RWPE2 (cell line): ENCODE data around the gene BAZ2B.

Experiments
- ATAC-seq: fragments of 200-7000 bp; cut with Tn5 transposase; 3 replicates; pipeline ENCODE4 v1.9.1; 2021; ENCODE audit warnings: low read depth
- DNase-seq: peaks from one replicate; pipeline ENCODE4 v3.0.0-alpha.2; 2020; ENCODE audit warnings: low spot score
- H3K27ac ChIP-seq: fragments of 450-650 bp; 2 replicates; pipeline ENCODE4 v1.5.1; 2017; ENCODE audit warnings: mild to moderate bottlenecking; ENCODE audit not compliant: poor library complexity, severe bottlenecking
- H3K27me3 ChIP-seq: fragments of 250-450 bp; sonication (Bioruptor Pico); 2 replicates; pipeline ENCODE4 v1.5.1; 2021; ENCODE audit warnings: mild to moderate bottlenecking, moderate library complexity; ENCODE audit not compliant: insufficient read depth, poor library complexity, severe bottlenecking
- H3K36me3 ChIP-seq: fragments of 250-450 bp; sonication (Bioruptor Pico); 2 replicates; pipeline ENCODE4 v1.5.1; 2020; ENCODE audit warnings: low read depth, mild to moderate bottlenecking, moderate library complexity
- H3K4me1 ChIP-seq: fragments of 250-450 bp; sonication (Bioruptor Pico); 2 replicates; pipeline ENCODE4 v1.5.1; 2021; ENCODE audit warnings: mild to moderate bottlenecking, moderate library complexity; ENCODE audit not compliant: insufficient read depth, poor library complexity, severe bottlenecking
- H3K4me3 ChIP-seq: fragments of 250-450 bp; sonication (Bioruptor Pico); 2 replicates; pipeline ENCODE4 v1.5.1; 2021; ENCODE audit warnings: mild to moderate bottlenecking, moderate library complexity; ENCODE audit not compliant: severe bottlenecking
- H3K9me3 ChIP-seq: fragments of 250-450 bp; sonication (Bioruptor Pico); 2 replicates; pipeline ENCODE4 v1.5.1; 2021; ENCODE audit warnings: mild to moderate bottlenecking, moderate library complexity; ENCODE audit not compliant: severe bottlenecking
- TF ChIP-seq, protein P1 (sequence below): fragments of 450-650 bp; IDR thresholded peaks from one replicate; pipeline ENCODE4 v1.5.1; 2017; ENCODE audit warnings: mild to moderate bottlenecking, moderate library complexity; ENCODE audit not compliant: poor library complexity, severe bottlenecking

BAZ2B gene

DNA sequence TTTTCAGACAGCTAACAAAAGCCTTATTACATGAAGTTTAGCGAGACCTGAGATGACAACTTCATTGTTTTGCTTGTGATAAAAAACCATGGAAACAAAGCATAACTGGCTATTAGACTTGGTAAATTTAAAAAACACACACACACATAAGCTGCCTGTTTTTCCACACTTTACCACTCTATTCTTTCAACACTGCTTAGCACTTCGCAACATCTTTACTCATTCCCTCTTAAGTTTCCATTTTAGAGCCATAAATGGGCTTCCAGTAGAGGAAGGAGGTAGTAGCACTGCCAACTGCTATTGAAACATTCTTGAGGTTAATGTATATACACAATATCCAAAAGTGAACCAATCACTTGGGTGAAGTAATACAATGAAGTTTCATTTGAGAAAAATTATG lies 54.1 kb downstream of the BAZ2B start:
- H3K36me3 ChIP-seq: no peaks in the 10 kb centered on the region; the same call in 1 of the 2 replicates
- no peaks in the 10 kb centered on the region for H3K27me3 ChIP-seq
- H3K4me1 ChIP-seq: peaks cover 10% of the 10 kb centered on the region
- TF ChIP-seq, protein P1, sequence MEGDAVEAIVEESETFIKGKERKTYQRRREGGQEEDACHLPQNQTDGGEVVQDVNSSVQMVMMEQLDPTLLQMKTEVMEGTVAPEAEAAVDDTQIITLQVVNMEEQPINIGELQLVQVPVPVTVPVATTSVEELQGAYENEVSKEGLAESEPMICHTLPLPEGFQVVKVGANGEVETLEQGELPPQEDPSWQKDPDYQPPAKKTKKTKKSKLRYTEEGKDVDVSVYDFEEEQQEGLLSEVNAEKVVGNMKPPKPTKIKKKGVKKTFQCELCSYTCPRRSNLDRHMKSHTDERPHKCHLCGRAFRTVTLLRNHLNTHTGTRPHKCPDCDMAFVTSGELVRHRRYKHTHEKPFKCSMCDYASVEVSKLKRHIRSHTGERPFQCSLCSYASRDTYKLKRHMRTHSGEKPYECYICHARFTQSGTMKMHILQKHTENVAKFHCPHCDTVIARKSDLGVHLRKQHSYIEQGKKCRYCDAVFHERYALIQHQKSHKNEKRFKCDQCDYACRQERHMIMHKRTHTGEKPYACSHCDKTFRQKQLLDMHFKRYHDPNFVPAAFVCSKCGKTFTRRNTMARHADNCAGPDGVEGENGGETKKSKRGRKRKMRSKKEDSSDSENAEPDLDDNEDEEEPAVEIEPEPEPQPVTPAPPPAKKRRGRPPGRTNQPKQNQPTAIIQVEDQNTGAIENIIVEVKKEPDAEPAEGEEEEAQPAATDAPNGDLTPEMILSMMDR: no peak
- no peaks in the 10 kb centered on the region for H3K9me3 ChIP-seq
- ATAC-seq (peak; percentile 73), DNase-seq (no peak)
- H3K4me3 ChIP-seq: no peak overlapping the region
- H3K27ac ChIP-seq: no peak overlapping the region

DNA sequence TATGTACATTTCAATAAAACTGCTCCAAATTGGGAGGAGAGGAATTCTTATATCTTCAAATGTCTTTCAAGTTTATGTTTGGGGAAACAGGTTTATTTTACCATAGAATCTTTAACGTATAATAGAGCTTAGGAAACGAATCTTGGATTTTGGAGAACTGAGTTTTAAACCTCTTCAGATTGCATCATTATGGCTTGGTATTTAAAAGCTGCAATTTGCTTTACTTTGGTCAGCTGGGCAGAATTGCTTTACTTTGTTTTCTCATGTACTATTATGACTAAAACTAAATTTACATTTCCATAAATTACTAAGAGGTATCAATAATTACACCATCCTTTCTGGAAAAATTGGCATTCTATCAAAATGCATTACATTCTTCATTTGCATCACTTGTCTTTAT lies 54.6 kb downstream of the BAZ2B start:
- no peak overlapping the region for H3K27ac ChIP-seq

DNA sequence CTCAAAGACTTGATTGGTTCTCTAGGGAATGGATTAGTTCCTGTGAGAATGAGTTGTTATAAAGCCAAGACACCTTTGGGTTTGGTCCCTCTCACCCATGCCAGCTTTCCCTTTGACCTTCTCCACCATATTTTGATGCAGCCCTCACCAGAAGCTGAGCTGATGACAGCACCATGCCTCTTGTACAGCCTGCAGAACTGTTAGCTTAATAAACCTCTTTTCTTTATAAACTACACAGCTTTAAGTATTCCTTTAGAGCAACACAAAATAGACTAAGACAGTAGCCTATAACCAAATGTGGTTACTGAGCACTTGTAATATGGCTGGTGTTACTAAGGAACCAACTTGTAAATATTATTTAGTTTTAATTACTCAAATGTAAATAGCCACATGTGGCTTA lies 55.1 kb downstream of the BAZ2B start:
- Histone ChIP-seq H3K4me1 (peaks cover 10% of the 10 kb centered on the region), H3K27me3 (no peaks in the 10 kb centered on the region), H3K36me3 (no peaks in the 10 kb centered on the region; the same call in 1 of the 2 replicates), H3K9me3 (no peaks in the 10 kb centered on the region), H3K4me3 (no peak overlapping the region), H3K27ac (no peak overlapping the region)
- no peak for ATAC-seq
- TF ChIP-seq, protein P1: no peak
- DNase-seq: no peak

More for the DNA sequence above, 54.6 kb downstream of the BAZ2B start:
- H3K27me3 ChIP-seq: no peaks in the 10 kb centered on the region
- no peak for DNase-seq
- H3K4me3 ChIP-seq: no peak overlapping the region
- TF ChIP-seq, protein P1: no peak
- no peaks in the 10 kb centered on the region for H3K9me3 ChIP-seq
- no peaks in the 10 kb centered on the region; the same call in 1 of the 2 replicates for H3K36me3 ChIP-seq
- H3K4me1 ChIP-seq: peaks cover 10% of the 10 kb centered on the region
- ATAC-seq: no peak

DNA sequence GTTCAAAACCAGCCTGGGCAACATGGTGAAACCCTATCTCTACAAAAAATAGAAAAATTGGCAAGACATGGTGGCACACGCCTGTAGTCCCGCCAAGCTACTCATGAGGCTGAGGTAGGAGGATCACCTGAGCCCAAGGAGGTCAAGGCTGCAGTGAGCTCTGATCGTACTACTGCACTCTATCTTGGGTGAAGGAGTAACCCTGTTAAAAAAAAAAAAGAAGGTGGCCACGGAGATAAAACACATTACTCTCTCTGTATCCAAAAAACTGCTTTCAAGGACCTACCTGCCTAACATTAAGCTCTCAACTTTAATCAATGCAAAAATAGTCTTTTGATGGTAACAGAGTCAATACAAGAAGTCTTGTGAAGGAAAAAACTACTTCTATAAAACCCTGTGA lies 57.3 kb downstream of the BAZ2B start:
- DNase-seq: no peak
- no peaks in the 10 kb centered on the region; the same call in 1 of the 2 replicates for H3K36me3 ChIP-seq
- no peak overlapping the region for H3K27ac ChIP-seq
- ATAC-seq: no peak
- peaks cover 10% of the 10 kb centered on the region for H3K4me1 ChIP-seq
- TF ChIP-seq, protein P1: no peak
- H3K27me3 ChIP-seq: no peaks in the 10 kb centered on the region
- H3K4me3 ChIP-seq: no peak overlapping the region
- H3K9me3 ChIP-seq: no peaks in the 10 kb centered on the region

DNA sequence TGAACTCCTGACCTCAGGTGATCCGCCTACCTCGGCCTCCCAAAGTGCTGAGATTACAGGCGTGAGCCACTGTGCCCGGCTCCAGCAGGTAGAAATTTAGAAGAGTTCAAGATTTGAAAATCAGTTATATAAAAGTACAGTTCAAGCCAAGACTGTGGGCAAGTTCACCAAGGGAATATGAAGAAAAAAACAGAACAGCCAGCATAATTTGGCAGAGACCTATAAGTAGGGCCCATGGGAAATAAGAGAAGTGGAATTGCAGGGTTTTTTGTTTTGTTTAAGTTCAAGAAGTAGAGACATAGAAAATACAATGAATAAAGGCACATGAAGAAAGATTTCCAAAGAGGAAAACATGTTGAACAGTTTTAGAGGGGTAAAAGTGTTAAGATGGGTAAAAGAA lies 57.9 kb downstream of the BAZ2B start:
- Histone ChIP-seq H3K36me3 (no peaks in the 10 kb centered on the region; the same call in 1 of the 2 replicates), H3K4me3 (no peak overlapping the region), H3K27me3 (no peaks in the 10 kb centered on the region), H3K4me1 (peaks cover 10% of the 10 kb centered on the region), H3K9me3 (no peaks in the 10 kb centered on the region), H3K27ac (no peak overlapping the region)
- TF ChIP-seq, protein P1: no peak
- no peak for DNase-seq
- ATAC-seq: no peak
